GM19239 (cell line): ENCODE results near the gene OR4F16.
"Not testable (repeated sequence)": the region's sequence is repeated elsewhere in the genome, so short reads cannot be mapped to it uniquely, and the experiment has no call there.

Experiments used
- DNase-seq: peaks from one replicate; pipeline ENCODE4 v3.0.0; 2011; ENCODE audit warnings: low spot score; ENCODE audit not compliant: insufficient read length
- FAIRE-seq: peaks from 2 replicates; lab custom pipeline; 2011; peaks lifted over from hg19 to GRCh38; lab: Jason Lieb, UNC

The OR4F16 gene

GRCh38 chr1:686554-686953 is at the start of gene OR4F16:
TSS of gene OR4F16 (minus strand) at chr1:686654. CDS start at chr1:686654, 0 bp downstream.
- DNase-seq, FAIRE-seq: not testable (repeated sequence)

GRCh38 chr1:733649-734048 is 47.2 kb upstream of the OR4F16 start:
- not testable (repeated sequence) for FAIRE-seq, DNase-seq

DNA sequence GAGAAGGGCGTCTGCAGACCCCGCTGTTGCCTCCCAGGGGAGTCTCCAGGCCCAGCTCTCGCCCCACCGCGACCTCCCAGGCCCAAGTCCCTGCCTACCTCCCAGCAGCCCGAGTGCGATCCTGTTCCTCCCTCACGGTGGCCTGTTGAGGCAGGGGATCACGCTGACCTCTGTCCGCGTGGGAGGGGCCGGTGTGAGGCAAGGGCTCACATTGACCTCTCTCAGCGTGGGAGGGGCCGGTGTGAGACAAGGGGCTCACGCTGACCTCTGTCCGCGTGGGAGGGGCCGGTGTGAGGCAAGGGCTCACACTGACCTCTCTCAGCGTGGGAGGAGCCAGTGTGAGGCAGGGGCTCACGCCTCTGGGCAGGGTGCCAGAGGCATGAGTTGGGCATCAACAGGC is 40.6 kb upstream of the OR4F16 start:
- not testable (repeated sequence) for FAIRE-seq, DNase-seq
